CD4-positive, alpha-beta T cell (primary cell): ENCODE results near the gene JAZF1. TPM values are rescaled to one million over a fixed set of nuclear protein-coding genes. Genes with fewer than 3 reads are reported as not detected.

Experiments
- ATAC-seq: fragments of 200-7000 bp; cut with Tn5 transposase; one replicate; pipeline ENCODE4 v1.10.0; 2022; ENCODE audit warnings: mild to moderate bottlenecking; ENCODE audit not compliant: poor library complexity
- CTCF ChIA-PET: fragments of 350-600 bp; sonication (Branson Sonifier 250); formaldehyde crosslinking; loops from one replicate; lab custom pipeline; 2021; ENCODE audit warnings: antibody characterized with exemption, inconsistent platforms; lab: Charles Lee
- POLR2A ChIA-PET: fragments of 350-600 bp; sonication (Branson Sonifier 250); formaldehyde crosslinking; loops from one replicate; lab custom pipeline; 2021; ENCODE audit warnings: antibody characterized with exemption, inconsistent platforms; lab: Charles Lee
- DNase-seq, 14 experiments: peaks; one replicate each; pipeline ENCODE4 v3.0.0-alpha.2; 2013 to 2020; ENCODE audit warnings: mixed read lengths in 2 of 14
- H3K27ac ChIP-seq, 2 donors: one replicate each; pipeline versions ENCODE4 v1.5.1 to v1.7.0; 2013; ENCODE audit warnings: low read length in 2 of 2, low read depth in 1 of 2, mild to moderate bottlenecking in 1 of 2
- H3K27me3 ChIP-seq, 2 experiments: 1 replicate in 1 of 2; 2 replicates in 1 of 2; pipeline versions ENCODE4 v1.6.1 to v1.7.0; 2013; ENCODE audit warnings: low read length in 2 of 2, control low read depth in 1 of 2, mild to moderate bottlenecking in 1 of 2, moderate library complexity in 1 of 2; ENCODE audit not compliant: insufficient read depth in 2 of 2, control insufficient read depth in 1 of 2
- H3K36me3 ChIP-seq: one replicate; pipeline ENCODE4 v1.6.1; 2013; ENCODE audit warnings: low read length, control low read depth; ENCODE audit not compliant: insufficient read depth
- H3K4me1 ChIP-seq: one replicate; pipeline ENCODE4 v1.6.1; 2013; ENCODE audit warnings: low read length, control low read depth; ENCODE audit not compliant: insufficient read depth
- H3K4me3 ChIP-seq: one replicate; pipeline ENCODE4 v1.5.1; 2013; ENCODE audit warnings: mild to moderate bottlenecking, low read length, moderate library complexity
- H3K9me3 ChIP-seq, 2 experiments: 1 replicate in 1 of 2; 2 replicates in 1 of 2; pipeline versions ENCODE4 v1.6.1 to v1.7.0; 2013; ENCODE audit warnings: low read length in 2 of 2, mild to moderate bottlenecking in 2 of 2, control low read depth in 1 of 2, moderate library complexity in 1 of 2; ENCODE audit not compliant: control insufficient read depth in 1 of 2, insufficient read depth in 1 of 2
- H3K27ac Mint-ChIP-seq: one replicate; pipeline ENCODE4 v1.8.0; 2020; ENCODE audit warnings: mixed read lengths
- H3K27me3 Mint-ChIP-seq: one replicate; pipeline ENCODE4 v1.8.0; 2021; ENCODE audit warnings: mixed read lengths
- H3K36me3 Mint-ChIP-seq: one replicate; pipeline ENCODE4 v1.8.0; 2021; ENCODE audit warnings: low read depth, mixed read lengths
- H3K4me1 Mint-ChIP-seq: one replicate; pipeline ENCODE4 v1.8.0; 2021; ENCODE audit warnings: low read depth, mixed read lengths
- H3K4me3 Mint-ChIP-seq: one replicate; pipeline ENCODE4 v1.8.0; 2020; ENCODE audit warnings: mild to moderate bottlenecking, mixed read lengths
- H3K9me3 Mint-ChIP-seq: one replicate; pipeline ENCODE4 v1.8.0; 2020; ENCODE audit warnings: mixed read lengths
- CTCF ChIP-seq: fragments of 200-600 bp; IDR thresholded peaks from one replicate; pipeline ENCODE4 v1.8.0; 2022; ENCODE audit warnings: antibody characterized with exemption, mild to moderate bottlenecking
- intact Hi-C, 2 experiments: fragments of 100-400 bp; cut with DNase I in 1 of 2; cut with micrococcal nuclease in 1 of 2; formaldehyde crosslinking; loops; one replicate each; pipeline versions ENCODE4 v1.15.1 to v1.9.0; 2023 to 2025; cut with DNase I, micrococcal nuclease
- total RNA-seq, 174 experiments: library from RNA in 2 of 174; stranded (reverse) in 2 of 174; gene quantifications; one replicate each; pipeline ENCODE4 v1.2.3 and lab custom pipeline; 2021 to 2026

JAZF1 gene
- total RNA-seq, 2 experiments from 2014 or later, result 9.9 to 11.1 TPM

- POLR2A ChIA-PET, result interaction anchor here (0.6 kb wide), 1 partner anchor 1763 kb away, joined by 4 read pairs; no protein-coding TSS in a partner anchor
- no peaks in the 10 kb centered on the region for H3K4me1 Mint-ChIP-seq
- ATAC-seq (no peak), DNase-seq (no peak)
- no peak for TF ChIP-seq CTCF
- H3K27me3 ChIP-seq, result no peaks in the 10 kb centered on the region
- no peaks in the 10 kb centered on the region for H3K9me3 ChIP-seq
- H3K4me3 ChIP-seq, result no peak overlapping the region
- peaks cover 5% of the 10 kb centered on the region for H3K36me3 ChIP-seq
- H3K9me3 Mint-ChIP-seq, result no peaks in the 10 kb centered on the region
- H3K27me3 Mint-ChIP-seq, result no peaks in the 10 kb centered on the region
- no peaks in the 10 kb centered on the region for H3K4me1 ChIP-seq
- H3K4me3 Mint-ChIP-seq, result no peak overlapping the region
- H3K36me3 Mint-ChIP-seq, result no peaks in the 10 kb centered on the region
- H3K27ac ChIP-seq, result no peak overlapping the region
- intact Hi-C loops, result no loop called here
- H3K27ac Mint-ChIP-seq, result no peak overlapping the region
- CTCF ChIA-PET, result no interaction called here
Measured at GRCh38 chr7:27999829-28000228, 180.8 kb downstream of the JAZF1 start.

- H3K4me3 Mint-ChIP-seq, result no peak overlapping the region
- DNase-seq (no peak), ATAC-seq (no peak)
- H3K27ac ChIP-seq, result no peak overlapping the region
- TF ChIP-seq CTCF, result no peak
- no peak overlapping the region for H3K4me3 ChIP-seq
- no peaks in the 10 kb centered on the region for H3K9me3 Mint-ChIP-seq
- peaks cover 5% of the 10 kb centered on the region for H3K36me3 ChIP-seq
- H3K4me1 ChIP-seq, result no peaks in the 10 kb centered on the region
- no peaks in the 10 kb centered on the region for H3K9me3 ChIP-seq
- intact Hi-C loops, result no loop called here
- ChIA-PET POLR2A (no interaction called here), CTCF (no interaction called here)
- no peaks in the 10 kb centered on the region for H3K4me1 Mint-ChIP-seq
- H3K27me3 ChIP-seq, result no peaks in the 10 kb centered on the region
- no peaks in the 10 kb centered on the region for H3K36me3 Mint-ChIP-seq
- no peaks in the 10 kb centered on the region for H3K27me3 Mint-ChIP-seq
- no peak overlapping the region for H3K27ac Mint-ChIP-seq
Measured at GRCh38 chr7:27998382-27998781, 182.2 kb downstream of the JAZF1 start.

GRCh38 chr7:27997188-27997707 is 183.3 kb downstream of the JAZF1 start:
- Histone ChIP-seq H3K36me3 (peaks cover 5% of the 10 kb centered on the region), H3K9me3 (no peaks in the 10 kb centered on the region), H3K4me3 (no peak overlapping the region), H3K27me3 (no peaks in the 10 kb centered on the region), H3K27ac (no peak overlapping the region), H3K4me1 (peaks cover 3% of the 10 kb centered on the region)
- H3K9me3 Mint-ChIP-seq, result no peaks in the 10 kb centered on the region
- intact Hi-C loops, result no loop called here
- H3K4me3 Mint-ChIP-seq, result no peak overlapping the region
- TF ChIP-seq CTCF, result no peak
- CTCF ChIA-PET, result no interaction called here
- H3K27me3 Mint-ChIP-seq, result no peaks in the 10 kb centered on the region
- H3K36me3 Mint-ChIP-seq, result no peaks in the 10 kb centered on the region
- no peaks in the 10 kb centered on the region for H3K4me1 Mint-ChIP-seq
- no peak overlapping the region for H3K27ac Mint-ChIP-seq
- ATAC-seq (no peak), DNase-seq (no peak)
- POLR2A ChIA-PET, result interaction anchor here (0.7 kb wide), 1 partner anchor 25 kb away, joined by 3 read pairs; no protein-coding TSS in a partner anchor
